ENCODE measurements around the gene NOVA2.

NOVA2 gene

DNA sequence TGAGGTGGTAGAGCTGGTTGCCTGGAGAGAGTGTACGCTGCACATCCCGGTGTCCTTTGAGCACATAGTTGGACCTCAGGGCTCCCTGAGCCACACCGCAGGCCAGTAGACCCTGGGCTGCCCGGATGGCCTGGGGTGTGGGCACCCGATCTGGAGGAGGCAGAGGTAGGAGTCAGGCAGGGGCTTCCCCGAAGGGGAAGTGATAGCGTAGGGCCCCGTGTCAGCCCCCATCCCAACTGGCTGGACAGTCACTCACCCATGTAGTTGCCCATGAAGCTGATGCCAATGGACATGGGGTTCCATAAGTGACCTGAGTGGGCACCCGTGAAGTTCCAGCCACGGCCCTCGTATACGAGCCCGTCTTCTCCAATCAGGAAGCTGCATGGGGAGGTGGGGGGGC lies 45.6 kb upstream of the NOVA2 start:
- FAIRE-seq, result no peak
- TF ChIP-seq, protein P1, sequence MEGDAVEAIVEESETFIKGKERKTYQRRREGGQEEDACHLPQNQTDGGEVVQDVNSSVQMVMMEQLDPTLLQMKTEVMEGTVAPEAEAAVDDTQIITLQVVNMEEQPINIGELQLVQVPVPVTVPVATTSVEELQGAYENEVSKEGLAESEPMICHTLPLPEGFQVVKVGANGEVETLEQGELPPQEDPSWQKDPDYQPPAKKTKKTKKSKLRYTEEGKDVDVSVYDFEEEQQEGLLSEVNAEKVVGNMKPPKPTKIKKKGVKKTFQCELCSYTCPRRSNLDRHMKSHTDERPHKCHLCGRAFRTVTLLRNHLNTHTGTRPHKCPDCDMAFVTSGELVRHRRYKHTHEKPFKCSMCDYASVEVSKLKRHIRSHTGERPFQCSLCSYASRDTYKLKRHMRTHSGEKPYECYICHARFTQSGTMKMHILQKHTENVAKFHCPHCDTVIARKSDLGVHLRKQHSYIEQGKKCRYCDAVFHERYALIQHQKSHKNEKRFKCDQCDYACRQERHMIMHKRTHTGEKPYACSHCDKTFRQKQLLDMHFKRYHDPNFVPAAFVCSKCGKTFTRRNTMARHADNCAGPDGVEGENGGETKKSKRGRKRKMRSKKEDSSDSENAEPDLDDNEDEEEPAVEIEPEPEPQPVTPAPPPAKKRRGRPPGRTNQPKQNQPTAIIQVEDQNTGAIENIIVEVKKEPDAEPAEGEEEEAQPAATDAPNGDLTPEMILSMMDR (IDR thresholded peaks at IDR 0.05; ENCODE audit: insufficient read depth, missing control alignments), result no peak
- no peak for DNase-seq (ENCODE audit: insufficient read length, low spot score)

GRCh38 chr19:46018729-46019251 lies 45.1 kb upstream of the NOVA2 start:
- DNase-seq (ENCODE audit: insufficient read length, low spot score), result no peak
- FAIRE-seq, result no peak
- TF ChIP-seq, protein P1 (IDR thresholded peaks at IDR 0.05; ENCODE audit: insufficient read depth, missing control alignments), result no peak

GRCh38 chr19:46017874-46018675 lies 44.4 kb upstream of the NOVA2 start:
- DNase-seq (ENCODE audit: insufficient read length, low spot score) (no peak), FAIRE-seq (no peak)
- TF ChIP-seq, protein P1 (IDR thresholded peaks at IDR 0.05; ENCODE audit: insufficient read depth, missing control alignments), result no peak

GRCh38 chr19:46017095-46017429 lies 43.4 kb upstream of the NOVA2 start:
- TF ChIP-seq, protein P1 (IDR thresholded peaks at IDR 0.05; ENCODE audit: insufficient read depth, missing control alignments), result no peak
- no peak for FAIRE-seq
- no peak for DNase-seq (ENCODE audit: insufficient read length, low spot score)

DNA sequence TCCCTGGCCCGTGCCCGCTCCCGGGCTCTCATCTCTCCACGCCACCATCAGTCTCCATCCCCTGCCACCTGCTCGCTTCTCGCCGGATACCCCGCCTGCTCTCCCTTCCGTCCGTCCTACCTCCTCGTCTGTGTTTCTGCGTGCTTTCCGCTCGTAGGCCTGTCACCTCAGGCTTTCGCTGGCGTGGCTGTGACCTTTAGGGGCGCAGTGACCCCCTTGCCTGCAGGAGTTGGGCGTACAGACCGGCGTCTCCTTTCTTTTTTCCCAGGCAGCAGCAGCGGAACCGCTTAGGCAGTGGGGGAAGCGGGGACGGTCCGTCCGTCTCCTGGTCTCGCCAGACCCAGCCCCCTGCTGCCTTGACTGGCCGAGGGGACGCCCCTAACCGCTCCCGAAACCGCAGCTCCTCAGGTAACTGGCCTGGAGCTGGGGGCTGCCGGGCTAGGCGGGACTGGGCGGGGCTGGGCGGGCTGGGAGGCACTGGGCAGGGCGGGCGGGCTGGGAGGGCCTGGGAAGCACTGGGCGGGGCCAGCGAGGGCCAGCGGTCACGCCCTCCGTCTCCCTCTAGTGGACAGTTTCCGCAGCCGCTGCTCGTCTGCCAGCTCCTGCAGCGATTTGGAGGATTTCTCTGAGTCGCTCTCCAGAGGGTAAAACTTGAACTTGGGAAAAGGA lies 42.9 kb upstream of the NOVA2 start:
- TF ChIP-seq, protein P1 (IDR thresholded peaks at IDR 0.05; ENCODE audit: insufficient read depth, missing control alignments), result peak; percentile 66
- FAIRE-seq (no peak), DNase-seq (ENCODE audit: insufficient read length, low spot score) (peak; percentile 80)

DNA sequence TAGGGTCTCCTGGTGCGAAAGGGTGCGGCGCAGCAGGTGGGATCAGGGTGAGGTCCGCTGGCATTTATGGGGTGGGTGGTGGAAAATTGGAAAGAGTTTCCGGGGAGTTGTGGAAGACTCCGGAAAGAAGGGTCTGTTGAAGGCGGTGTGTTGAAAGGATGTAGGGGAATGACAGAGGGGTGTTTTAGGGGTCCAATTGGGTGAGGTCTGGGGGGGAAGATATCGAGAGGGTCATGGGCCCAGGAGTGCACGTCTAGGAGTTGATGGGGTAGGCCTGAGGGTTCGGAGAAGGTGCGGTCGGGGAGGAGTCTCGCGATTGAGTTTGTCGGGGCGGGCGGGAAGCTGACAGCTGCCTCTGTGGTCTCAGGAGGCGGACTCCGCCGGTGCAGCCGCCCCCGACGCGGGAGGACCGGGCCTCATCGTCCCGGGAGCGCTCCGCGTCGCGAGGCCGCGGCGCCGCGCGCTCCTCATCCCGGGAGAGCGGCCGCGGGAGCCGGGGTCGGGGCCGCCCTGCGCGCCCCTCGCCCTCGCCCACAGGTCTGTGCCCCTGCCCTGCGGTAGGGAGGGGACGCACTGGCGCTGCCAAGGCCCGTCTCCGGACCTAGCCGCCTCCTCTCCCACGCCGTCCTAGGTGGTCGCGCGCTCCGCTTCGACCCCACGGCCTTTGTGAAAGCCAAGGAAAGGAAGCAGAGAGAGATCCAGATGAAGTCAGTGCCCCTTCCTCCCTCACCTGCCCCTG lies 42.2 kb upstream of the NOVA2 start:
- DNase-seq (ENCODE audit: insufficient read length, low spot score) (no peak), FAIRE-seq (no peak)
- TF ChIP-seq, protein P1 (IDR thresholded peaks at IDR 0.05; ENCODE audit: insufficient read depth, missing control alignments), result no peak

All from D721Med (cell line).